Measurements from ENCODE around the gene NAA60.

The NAA60 gene

DNA sequence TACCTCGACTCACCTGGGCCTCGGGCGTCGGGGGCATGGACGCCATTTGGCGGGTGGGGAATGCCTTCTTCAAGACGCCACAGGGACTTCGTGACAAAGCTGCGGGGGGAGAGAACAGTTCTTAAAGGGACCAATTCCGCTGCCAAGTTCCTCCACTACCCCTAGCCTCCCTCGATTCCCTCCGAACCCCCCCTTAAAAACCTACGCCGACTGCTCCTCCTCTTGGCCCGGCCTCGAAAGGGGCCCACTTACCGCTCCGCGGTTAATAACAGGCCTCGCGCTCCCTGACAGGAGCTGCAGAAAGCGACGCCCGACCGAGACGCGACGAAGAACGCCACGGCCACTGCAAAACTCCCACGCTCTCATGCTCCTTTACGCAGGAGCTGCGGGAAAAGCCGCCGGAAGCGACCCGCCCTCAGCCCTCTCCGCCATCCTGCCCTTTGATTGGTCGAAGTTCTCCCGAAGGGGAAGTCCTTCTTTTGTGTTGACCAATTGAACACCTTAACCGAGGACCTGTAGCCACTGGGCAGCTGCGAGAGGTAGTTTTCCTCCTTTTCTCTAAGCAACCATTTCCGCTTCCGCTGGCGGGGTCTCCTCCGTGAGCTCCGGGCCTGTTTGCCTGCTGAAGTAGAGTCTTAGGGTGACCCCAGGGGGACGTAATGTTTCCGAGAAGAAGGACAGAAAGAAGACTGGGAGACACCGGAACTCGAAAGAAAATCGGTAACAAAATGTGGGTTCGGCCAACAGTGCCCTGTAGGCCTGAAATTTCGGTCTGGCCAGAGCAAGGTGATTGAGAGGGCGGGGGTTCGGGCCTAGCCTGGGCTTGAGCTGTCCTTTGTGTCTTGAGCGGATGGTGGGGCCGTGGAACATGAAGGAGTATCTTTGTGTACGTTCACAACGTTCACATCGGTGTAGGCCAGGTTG lies at the start of gene NAA60, which contains the start of gene ZNF597:
TSS of gene NAA60 (plus strand) at position 573 of the 924 bp plus-strand sequence. CDS start 32,548 bp downstream, outside the sequence.
TSS of gene ZNF597 (minus strand) at position 397 of the 924 bp plus-strand sequence. CDS start at position 46, 351 bp downstream.
- in situ Hi-C loops (cut with MboI; ENCODE audit: low sequenced_read_pairs): no loop called here
- Histone ChIP-seq H3K4me3 (peak within 1 kb of the TSS; percentile 63), H3K27me3 (ENCODE audit: low read depth) (no peaks in the 10 kb centered on the region), H3K4me1 (peaks cover 9% of the 10 kb centered on the region), H3K36me3 (replicated peaks) (peaks cover 24% of the 10 kb centered on the region), H3K9me3 (no peaks in the 10 kb centered on the region)
- DNase-seq (ENCODE audit: low spot score in 2 of 2): peak; percentile 95 to 98

DNA sequence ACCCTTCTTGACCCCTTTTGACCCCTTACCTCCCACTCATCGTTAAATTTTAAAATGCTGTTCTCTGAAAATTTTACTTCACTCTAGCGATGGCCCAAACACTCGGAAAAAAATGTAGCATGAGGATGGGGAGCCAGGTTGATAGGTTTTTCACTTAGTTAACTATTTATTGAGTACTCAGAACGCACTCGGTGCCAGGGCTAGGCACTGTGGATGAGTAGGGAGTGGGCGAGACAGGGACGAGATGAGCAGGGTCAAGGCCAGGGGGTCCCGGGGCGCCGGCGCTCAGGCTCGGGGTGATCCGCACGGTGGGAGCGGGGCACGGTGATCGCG lies 43.1 kb upstream of the NAA60 start:
- DNase-seq (ENCODE audit: low spot score in 2 of 2): no peak
- peak overlapping the region; percentile 79 for H3K4me3 ChIP-seq
- in situ Hi-C loops (cut with MboI; ENCODE audit: low sequenced_read_pairs): no loop called here
- peaks cover 40% of the 10 kb centered on the region for H3K36me3 ChIP-seq (replicated peaks)
- H3K4me1 ChIP-seq: peaks cover 4% of the 10 kb centered on the region
- no peaks in the 10 kb centered on the region for H3K27me3 ChIP-seq (ENCODE audit: low read depth)
- H3K9me3 ChIP-seq: 0 out of 2 replicates have a peak, but pooled peaks cover 3% of the 10 kb centered on the region

DNA sequence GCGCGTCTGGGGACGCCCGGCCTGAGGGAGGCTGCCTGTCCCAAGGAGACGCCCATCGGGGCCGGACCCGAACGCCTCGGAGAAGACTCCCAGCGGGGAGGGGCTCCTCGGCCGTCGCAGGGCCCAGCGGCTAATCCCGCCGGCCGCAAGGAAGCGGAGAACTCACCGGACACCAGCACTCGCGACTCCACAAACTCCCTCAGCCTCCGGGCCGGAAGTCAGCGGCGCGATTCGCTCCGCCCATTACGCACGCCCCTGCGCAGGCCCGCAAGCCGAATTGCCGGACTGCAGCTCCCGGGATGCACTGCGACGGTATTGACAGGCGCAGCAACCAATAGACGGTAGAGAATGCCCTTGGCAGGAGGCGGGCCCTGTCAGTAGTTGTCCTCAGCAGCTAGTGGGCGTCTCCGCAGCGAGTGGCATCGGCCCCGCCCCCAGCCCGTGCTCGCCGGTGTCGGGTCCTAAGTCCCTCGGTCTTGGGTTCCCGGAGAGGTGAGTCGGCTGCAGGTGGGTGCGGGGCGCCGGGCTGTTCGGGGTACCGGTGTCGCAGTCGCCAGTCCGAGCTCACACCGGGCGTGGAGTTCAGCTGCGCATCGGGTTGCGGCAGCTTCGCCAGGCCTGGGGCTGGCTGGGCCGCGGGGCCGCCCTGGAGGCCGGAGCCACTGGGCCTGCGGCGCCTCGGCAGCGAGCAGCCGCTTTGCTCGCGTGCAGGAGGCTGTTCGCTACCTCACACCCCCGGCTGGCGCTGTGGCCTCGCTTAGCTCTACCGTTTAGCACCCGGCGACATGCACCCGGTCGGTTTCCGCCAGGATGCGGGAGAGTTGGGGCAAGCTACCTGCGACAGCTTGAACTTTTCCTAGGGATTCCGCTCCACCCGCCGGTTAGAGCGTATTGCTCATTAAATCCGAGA lies 42.4 kb upstream of the NAA60 start, which contains the start of the genes ZNF174 and ZSCAN32:
TSS of gene ZNF174 (plus strand) at position 437 of the 910 bp plus-strand sequence. CDS start 790 bp downstream, outside the sequence.
TSS of gene ZSCAN32 (minus strand) at position 226 of the 910 bp plus-strand sequence. CDS start 3,447 bp downstream, outside the sequence.
- peaks cover 41% of the 10 kb centered on the region for H3K36me3 ChIP-seq (replicated peaks)
- peak; percentile 97 to 99 for DNase-seq (ENCODE audit: low spot score in 2 of 2)
- H3K4me3 ChIP-seq: peak within 1 kb of the TSS; percentile 79
- H3K27me3 ChIP-seq (ENCODE audit: low read depth): no peaks in the 10 kb centered on the region
- H3K9me3 ChIP-seq: peaks cover 7% of the 10 kb centered on the region
- peaks cover 4% of the 10 kb centered on the region for H3K4me1 ChIP-seq
- in situ Hi-C loops (cut with MboI; ENCODE audit: low sequenced_read_pairs): no loop called here

DNA sequence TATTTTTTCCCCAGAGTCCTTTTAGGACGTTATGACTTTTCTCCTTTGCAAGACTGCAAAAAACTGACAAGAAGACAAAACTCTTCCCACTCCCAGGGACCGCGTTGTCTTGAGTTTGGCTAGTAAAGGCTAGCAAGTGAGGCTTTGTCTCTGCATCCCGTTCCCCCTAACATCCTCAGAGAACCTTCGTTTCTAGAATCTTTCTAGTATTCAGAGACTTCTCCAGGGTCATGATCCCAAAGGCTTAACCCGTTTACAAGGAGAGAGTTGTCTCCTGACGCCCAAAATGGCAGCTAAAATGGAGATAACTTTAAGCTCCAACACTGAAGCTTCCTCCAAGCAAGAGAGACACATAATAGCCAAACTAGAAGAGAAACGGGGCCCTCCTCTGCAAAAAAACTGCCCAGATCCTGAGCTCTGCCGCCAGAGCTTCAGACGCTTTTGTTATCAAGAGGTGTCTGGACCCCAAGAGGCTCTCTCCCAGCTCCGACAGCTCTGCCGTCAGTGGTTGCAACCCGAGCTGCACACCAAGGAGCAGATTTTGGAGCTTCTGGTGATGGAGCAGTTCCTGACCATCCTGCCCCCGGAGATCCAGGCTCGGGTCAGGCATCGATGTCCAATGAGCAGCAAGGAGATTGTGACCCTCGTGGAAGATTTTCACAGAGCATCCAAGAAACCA lies 41.6 kb upstream of the NAA60 start:
- peaks cover 4% of the 10 kb centered on the region for H3K4me1 ChIP-seq
- H3K27me3 ChIP-seq (ENCODE audit: low read depth): no peaks in the 10 kb centered on the region
- in situ Hi-C loops (cut with MboI; ENCODE audit: low sequenced_read_pairs): no loop called here
- H3K36me3 ChIP-seq (replicated peaks): peaks cover 42% of the 10 kb centered on the region
- H3K4me3 ChIP-seq: peak overlapping the region; percentile 79
- peak in 1 of 2 experiments; percentile 33 for DNase-seq (ENCODE audit: low spot score in 2 of 2)
- H3K9me3 ChIP-seq: peaks cover 9% of the 10 kb centered on the region

DNA sequence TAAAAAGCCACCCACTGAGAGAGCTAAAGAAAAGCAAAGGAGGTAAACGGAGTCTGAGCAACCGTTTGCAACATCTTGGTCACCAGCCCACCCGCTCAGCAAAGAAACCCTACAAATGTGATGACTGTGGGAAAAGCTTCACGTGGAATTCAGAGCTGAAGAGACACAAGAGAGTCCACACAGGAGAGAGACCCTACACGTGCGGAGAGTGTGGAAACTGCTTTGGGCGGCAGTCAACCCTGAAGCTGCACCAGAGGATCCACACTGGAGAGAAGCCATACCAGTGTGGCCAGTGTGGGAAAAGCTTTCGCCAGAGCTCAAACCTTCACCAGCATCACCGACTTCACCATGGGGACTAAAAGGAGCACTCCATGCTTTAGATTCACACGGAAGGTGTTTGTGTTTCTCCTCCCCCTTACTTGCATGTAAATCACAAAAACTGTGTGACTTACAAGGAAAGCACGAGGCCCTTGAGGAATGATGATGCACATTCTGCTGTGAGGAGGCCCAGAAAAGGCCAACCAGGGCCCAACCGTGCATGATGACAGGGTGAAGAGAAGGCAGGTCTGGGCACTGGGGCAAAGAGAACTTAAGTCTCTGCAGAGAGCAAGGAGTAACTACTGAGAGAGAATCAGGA lies 34.8 kb upstream of the NAA60 start:
- Histone ChIP-seq H3K4me3 (no peak overlapping the region), H3K4me1 (no peaks in the 10 kb centered on the region), H3K27me3 (ENCODE audit: low read depth) (no peaks in the 10 kb centered on the region), H3K36me3 (replicated peaks) (peaks cover 43% of the 10 kb centered on the region), H3K9me3 (peaks cover 24% of the 10 kb centered on the region)
- no peak for DNase-seq (ENCODE audit: low spot score in 2 of 2)
- in situ Hi-C loops (cut with MboI; ENCODE audit: low sequenced_read_pairs): no loop called here

DNA sequence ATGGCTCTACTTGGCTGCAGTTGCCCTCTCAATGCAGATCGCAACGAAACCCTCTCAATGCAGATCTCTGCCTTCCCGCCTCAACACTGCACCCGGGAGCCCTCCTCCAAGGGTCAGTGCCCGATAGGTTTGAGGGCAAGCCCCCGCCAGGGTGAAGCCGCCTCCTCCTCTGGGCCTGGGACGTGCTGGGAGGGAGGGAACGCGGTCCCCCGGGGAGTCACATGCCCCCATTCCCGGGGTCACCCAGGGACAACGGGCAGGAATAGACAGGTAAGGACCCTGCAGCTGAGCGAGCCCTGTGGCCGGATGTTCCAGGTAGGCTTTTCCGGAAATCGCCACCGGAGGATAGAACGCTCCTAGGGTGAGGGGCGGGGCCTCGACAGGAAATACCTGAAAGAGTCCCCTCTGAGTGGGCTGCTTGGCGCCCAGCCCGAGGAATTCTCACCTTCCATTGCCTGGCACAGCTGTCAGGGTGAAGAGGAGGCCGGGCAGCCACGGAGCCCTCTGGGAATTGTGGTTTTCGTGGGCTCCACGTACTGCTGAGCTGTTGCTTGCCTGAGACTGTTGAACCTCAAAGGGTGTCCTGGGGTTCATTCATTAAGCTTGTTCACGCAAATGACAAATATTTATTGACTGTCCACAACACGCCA lies 29.6 kb upstream of the NAA60 start:
- DNase-seq (ENCODE audit: low spot score in 2 of 2): no peak
- Histone ChIP-seq H3K4me1 (no peaks in the 10 kb centered on the region), H3K36me3 (replicated peaks) (no peaks in the 10 kb centered on the region; the same call in 1 of the 2 replicates), H3K4me3 (no peak overlapping the region), H3K27me3 (ENCODE audit: low read depth) (no peaks in the 10 kb centered on the region), H3K9me3 (peaks cover 7% of the 10 kb centered on the region; the same call in 1 of the 2 replicates)
- in situ Hi-C loops (cut with MboI; ENCODE audit: low sequenced_read_pairs): no loop called here

DNA sequence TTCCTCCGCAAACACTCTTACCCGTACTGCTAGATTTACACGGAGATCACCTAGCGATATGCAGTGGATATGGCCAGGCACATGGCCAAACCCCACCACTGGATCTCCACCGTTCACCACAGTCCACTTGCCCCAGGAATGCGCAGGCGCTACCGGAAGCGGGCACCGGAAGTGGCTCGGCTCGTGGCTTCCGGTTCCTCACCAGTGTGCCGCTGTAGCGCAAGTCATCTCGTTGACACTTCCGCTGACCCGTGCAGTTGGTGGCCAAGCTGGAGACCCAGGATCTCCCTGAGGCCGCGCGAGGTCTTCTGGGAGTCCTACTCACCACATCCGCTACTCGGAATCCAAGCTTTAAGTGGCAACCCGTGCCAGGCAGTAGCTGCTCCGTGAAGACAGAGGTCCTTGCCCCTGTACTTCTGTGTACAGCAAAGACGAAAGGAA lies 11.7 kb upstream of the NAA60 start:
- Histone ChIP-seq H3K27me3 (ENCODE audit: low read depth) (no peaks in the 10 kb centered on the region; the same call in 1 of the 2 replicates), H3K4me3 (no peak overlapping the region), H3K36me3 (replicated peaks) (peaks cover under 1% of the 10 kb centered on the region), H3K9me3 (no peaks in the 10 kb centered on the region), H3K4me1 (no peaks in the 10 kb centered on the region)
- DNase-seq (ENCODE audit: low spot score in 2 of 2): no peak
- in situ Hi-C loops (cut with MboI; ENCODE audit: low sequenced_read_pairs): no loop called here

DNA sequence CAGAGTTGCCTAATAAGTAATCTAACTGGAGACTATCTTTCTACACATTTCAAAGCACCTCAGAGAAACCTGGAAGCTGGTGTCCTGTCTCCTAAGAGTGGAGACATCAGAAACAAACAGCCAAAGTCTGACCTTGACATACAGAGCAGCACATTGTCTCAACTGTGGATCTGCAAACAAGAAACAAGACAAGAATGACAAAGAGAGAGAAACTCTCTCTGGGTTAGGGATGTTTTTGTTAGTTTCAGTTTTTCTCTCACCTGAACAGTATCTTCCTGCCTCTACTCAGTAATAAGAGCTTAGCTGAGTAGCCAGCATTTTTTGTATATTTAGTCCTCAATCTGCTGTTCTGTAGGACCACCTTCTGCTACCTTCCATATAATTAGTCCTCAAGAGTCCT lies 9.1 kb upstream of the NAA60 start:
- H3K4me1 ChIP-seq: no peaks in the 10 kb centered on the region
- DNase-seq (ENCODE audit: low spot score in 2 of 2): no peak
- H3K4me3 ChIP-seq: no peak overlapping the region

DNA sequence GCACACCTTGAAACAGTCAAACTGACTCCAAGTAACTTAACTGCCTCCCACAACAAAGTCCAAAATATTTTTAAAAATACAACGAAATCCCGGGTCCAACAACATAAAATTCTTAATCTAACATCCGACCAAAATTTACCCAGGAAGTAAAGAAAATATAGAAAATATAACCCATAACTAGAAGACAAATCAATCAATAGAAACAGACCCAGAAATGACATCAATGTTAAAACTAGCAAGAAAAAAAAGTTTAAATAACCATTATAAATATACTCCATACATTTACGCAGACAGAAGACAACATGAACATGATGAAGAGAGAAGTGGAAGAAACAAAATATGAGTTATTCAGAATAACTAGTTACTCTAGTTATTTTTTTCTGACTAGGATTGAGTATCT lies 3.8 kb upstream of the NAA60 start:
- in situ Hi-C loops (cut with MboI; ENCODE audit: low sequenced_read_pairs): no loop called here
- Histone ChIP-seq H3K9me3 (no peaks in the 10 kb centered on the region), H3K4me3 (no peak overlapping the region), H3K27me3 (ENCODE audit: low read depth) (no peaks in the 10 kb centered on the region), H3K36me3 (replicated peaks) (peaks cover 27% of the 10 kb centered on the region), H3K4me1 (peaks cover 5% of the 10 kb centered on the region)
- DNase-seq (ENCODE audit: low spot score in 2 of 2): no peak

More for the DNA sequence above, 9.1 kb upstream of the NAA60 start:
- H3K36me3 ChIP-seq (replicated peaks): peaks cover 11% of the 10 kb centered on the region
- in situ Hi-C loops (cut with MboI; ENCODE audit: low sequenced_read_pairs): no loop called here
- H3K27me3 ChIP-seq (ENCODE audit: low read depth): no peaks in the 10 kb centered on the region; the same call in 1 of the 2 replicates
- H3K9me3 ChIP-seq: no peaks in the 10 kb centered on the region

DNA sequence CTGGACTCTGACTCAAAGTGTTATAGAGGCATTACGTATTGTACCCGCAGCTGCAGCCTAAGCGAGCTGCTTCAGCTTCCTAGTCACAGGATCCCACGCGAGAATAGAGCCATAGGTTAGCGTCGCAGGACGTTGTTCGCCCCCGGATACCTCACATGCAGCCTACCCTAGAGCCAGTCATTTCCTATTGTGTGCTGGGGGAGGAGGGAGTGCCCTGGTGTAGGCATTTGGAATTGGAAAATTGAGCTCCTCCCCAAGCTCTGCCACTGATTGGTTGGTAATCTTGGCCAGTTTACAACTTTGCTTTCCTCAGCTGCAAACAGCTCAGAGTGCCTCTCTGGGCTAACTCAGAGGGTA lies 530 bp downstream of the NAA60 start:
- Histone ChIP-seq H3K4me3 (peak overlapping the region; percentile 63), H3K27me3 (ENCODE audit: low read depth) (no peaks in the 10 kb centered on the region), H3K36me3 (replicated peaks) (peaks cover 30% of the 10 kb centered on the region), H3K4me1 (peaks cover 9% of the 10 kb centered on the region), H3K9me3 (no peaks in the 10 kb centered on the region)
- in situ Hi-C loops (cut with MboI; ENCODE audit: low sequenced_read_pairs): no loop called here
- DNase-seq (ENCODE audit: low spot score in 2 of 2): peak; percentile 74 to 85

DNA sequence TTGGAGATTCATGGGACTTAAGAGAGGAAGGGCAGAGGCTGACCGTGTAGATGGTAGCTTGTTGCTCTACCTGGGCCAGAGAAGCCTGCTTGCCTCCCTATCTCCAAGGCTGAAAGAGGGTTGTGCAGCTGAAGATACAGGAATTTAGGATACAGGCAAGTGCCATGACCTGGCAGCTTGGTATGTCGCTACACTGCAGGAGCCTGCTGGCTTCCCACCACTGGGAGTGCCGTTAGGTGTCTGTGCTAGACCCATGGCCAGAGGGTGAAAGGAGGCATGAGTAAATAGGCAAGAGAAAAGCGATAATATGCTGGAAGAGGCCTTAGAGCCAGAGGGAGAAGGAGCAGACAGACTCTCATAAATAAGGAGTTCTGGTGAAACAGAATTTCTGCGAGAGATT lies 10.6 kb downstream of the NAA60 start:
- in situ Hi-C loops (cut with MboI; ENCODE audit: low sequenced_read_pairs): no loop called here
- Histone ChIP-seq H3K4me3 (no peak overlapping the region), H3K27me3 (ENCODE audit: low read depth) (no peaks in the 10 kb centered on the region), H3K4me1 (peaks cover 9% of the 10 kb centered on the region), H3K36me3 (replicated peaks) (peaks cover 17% of the 10 kb centered on the region), H3K9me3 (no peaks in the 10 kb centered on the region)
- no peak for DNase-seq (ENCODE audit: low spot score in 2 of 2)

DNA sequence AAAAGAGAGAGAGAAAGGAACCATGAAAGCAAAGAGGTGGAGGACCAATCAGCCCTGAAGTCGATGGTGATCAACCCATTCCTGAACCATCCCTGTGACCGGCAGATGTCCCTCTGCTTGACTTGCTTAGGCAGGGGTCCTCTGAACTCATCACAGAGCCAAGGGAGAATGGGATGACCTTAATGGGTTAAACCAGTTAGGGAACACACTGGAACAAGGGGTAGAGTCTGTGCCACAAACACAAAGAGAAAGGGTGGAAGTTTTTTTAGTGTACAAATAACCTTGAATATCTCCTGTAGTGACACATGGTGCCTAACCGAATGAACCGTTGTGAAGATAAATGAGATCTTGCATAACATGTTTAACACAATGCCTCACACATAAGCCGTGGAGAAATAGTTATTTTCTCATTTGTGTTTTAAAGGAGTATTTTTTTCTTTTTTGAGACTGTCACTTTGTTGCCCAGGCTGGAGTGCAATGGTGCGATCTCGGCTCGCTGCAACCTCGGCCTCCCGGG lies 11.2 kb downstream of the NAA60 start:
- Histone ChIP-seq H3K4me3 (no peak overlapping the region), H3K4me1 (peaks cover 15% of the 10 kb centered on the region), H3K9me3 (no peaks in the 10 kb centered on the region), H3K27me3 (ENCODE audit: low read depth) (no peaks in the 10 kb centered on the region), H3K36me3 (replicated peaks) (peaks cover 11% of the 10 kb centered on the region)
- DNase-seq (ENCODE audit: low spot score in 2 of 2): no peak
- in situ Hi-C loops (cut with MboI; ENCODE audit: low sequenced_read_pairs): no loop called here

All from HAP-1 (cell line).